HCEC 1CT (cell line): Measurements from ENCODE around the gene IMPDH2.

Experiments
- DNase-seq: peaks from one replicate; pipeline ENCODE4 v3.0.0-alpha.2; 2017

IMPDH2 gene

DNA sequence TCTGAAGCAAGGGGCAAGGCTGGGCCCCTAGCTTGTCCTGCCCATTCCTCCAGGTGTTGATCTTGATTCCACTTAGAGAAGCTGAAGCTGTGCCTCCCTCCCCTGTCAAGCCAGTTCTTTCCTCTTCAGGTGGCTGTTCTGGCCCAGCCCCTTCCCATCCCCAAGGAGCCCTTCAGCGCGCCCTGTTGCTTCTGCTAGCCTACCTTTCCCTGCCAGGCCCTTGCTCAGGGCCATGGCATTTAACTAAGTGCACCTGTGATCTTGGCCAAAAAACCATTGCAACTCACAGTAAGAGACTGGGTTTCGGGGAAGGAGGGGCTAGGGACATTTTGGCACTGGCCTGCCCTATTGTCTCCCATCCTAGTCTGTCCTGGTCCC, 23.9 kb downstream of the IMPDH2 start:
- no peak for DNase-seq

GRCh38 chr3:49004352-49005302, 24.6 kb downstream of the IMPDH2 start:
- no peak for DNase-seq

DNA sequence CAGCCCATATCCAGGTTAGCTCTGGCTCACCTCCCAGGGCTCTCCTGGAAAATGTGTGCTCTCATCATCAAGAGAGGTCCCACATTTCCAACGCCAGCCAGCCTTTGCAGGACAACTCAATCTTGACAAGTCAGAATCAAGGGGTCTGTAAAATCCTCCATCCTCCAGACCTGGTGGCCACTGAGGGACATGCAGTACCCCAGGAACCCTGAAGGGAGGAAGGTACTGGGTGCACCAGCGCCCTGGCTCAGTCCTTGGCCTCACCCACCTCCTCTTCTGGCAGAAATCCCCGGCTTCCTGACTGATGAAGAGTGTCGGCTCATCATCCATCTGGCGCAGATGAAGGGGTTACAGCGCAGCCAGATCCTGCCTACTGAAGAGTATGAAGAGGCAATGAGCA, 28.0 kb downstream of the IMPDH2 start:
- DNase-seq: no peak

DNA sequence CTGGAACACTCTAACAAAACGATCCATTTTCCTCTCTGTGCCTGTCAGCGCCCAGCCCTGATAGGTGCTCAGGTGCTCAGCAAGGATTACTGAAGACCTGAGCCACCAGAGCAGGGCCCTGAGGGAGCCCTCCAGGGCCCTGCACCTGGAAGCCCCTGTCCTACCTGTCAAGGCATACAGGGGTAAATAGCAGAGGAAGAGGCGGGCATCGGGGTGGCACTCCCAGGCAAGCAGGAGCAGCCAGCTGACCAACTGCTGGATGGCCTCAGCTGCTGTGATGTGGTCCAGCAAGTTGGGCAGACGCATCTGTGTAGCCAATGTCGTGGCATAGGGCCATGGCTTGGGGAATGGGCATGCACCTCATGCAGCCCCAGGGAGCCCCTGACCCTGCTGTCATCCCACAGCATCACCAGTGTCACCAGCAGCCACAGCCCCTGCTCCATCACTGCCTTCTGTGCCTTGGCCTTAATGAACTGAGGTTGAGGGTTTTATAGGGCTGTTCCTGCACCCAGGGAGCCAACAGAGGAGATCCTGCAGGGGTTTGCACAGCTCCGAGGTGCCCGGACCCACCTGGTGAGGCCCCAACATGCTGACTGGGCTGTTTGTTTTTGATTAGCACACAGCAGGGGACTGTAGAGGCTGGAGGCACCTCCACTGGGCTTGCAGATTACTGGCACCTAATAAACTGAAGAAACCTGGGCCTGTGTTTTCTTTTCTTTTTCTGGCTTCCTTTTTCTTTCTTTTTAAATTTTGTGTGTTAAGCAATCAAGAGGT, 29.9 kb downstream of the IMPDH2 start:
- no peak for DNase-seq

DNA sequence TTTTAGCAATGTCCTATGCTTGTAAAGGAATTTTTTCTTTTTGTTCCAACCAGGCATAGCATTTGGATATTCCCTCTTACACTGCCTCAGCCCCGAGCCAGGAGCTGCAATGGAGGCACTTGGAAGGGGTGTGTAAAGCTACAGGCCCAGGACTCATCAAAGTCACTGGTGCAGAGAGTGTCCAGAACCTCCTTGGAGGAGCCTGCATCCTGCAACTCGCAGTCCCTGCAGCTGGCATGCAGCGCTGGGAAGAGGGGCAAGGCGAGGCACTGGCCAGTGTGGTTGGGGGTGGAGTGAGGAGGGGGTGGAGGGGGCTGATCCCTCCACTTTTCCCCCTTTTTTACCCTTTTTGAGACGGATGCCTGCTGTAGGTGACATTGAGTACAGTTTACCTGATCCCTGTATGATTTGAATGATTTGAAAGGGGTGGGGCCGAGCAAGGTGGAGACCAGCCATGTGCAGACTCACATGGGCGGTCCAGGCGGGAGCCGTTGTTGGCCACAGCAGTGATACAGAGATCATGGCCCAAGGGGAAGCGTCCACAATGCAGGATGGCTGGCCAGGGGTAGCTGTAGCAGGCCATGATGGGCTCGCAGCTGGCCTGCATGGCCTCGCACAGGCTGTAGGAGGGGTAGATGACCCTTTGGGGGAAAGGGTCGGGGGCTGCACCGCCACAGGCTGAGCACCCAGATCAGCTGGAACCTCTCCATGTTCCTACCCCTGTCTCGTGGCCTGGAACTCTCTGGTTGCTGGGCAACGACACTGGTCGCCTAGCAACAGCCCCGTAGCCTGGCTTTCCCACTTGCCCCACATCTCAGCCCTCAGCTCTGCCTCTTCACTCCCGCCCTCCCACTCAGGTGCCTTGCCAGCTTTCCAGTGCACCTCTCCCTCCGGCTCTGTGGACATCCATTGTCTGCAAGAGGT, 31.2 kb downstream of the IMPDH2 start:
- no peak for DNase-seq

DNA sequence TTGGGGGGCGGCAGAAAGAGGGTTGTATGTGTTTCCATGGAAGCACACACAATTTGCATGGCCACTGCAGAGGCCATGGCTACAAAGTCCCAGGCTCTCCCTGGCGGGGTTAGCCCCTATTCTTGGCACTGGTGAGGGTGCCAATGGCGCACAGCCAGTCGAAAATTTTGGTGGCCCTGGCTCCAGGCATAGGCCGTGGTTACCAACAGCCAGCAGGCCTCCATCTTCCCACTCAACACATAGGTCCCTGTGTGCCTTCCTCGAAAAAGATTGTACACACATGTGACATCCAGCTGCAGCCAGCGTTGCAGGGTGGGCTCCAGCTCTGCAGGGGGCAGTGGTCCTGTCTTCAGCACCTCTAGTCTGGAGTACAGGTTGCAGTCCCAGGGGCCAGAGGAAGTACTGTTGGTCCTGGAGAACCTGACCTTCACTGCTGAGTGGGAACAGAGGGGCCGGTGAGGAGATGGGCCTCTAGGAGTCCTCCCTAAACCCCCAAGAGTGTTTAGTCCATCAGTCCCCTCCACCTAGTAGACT, 32.0 kb downstream of the IMPDH2 start:
- DNase-seq: no peak

- no peak for DNase-seq
These were observed 32.6 kb downstream of the IMPDH2 start for GRCh38 chr3:48996640-48997039.

- DNase-seq: no peak
These were observed 35.4 kb downstream of the IMPDH2 start for GRCh38 chr3:48993834-48994233.

- DNase-seq: no peak
These were observed 37.2 kb downstream of the IMPDH2 start for GRCh38 chr3:48991851-48992545.

DNA sequence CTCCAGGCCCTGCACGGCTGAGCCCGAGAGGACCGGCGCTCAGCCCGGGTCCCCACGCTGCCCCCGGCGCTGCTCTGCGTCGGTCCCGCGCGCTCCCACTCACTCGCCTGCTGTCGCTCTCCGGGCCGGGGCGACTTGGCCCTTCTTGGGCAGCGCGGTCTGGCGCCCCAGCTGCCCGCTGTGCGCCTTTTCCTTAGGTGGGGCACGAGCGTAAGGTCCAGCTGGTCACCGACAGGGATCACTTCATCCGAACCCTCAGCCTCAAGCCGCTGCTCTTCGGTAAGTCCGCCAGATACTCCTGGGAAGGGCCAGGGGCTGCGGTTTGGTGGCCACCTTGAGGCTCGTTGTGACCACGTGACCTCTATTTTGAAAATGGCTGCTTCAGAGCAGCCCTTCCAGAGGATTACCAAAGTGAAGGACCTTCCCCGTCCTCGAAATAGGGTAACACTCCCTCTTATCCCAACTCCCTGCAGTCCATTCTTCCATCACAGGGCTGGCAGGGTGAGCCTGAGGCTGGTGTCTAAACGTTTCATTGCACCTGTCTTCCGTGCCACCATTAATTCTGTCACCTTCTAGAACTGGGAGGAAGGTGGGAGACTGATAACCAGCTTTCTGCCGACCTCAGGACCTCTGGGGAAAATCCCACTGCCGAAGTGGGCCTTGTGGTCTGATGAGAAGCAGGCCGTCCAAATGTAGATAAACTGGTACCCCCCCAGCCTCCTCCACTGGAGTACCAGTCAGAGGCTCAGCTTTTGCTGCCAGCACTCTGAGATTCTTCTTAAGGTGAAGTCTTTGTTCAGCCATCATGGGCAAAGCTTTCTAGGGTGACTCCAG, 38.3 kb downstream of the IMPDH2 start:
- no peak for DNase-seq

GRCh38 chr3:48989796-48990635, 39.2 kb downstream of the IMPDH2 start, which contains the start of gene P4HTM:
Gene P4HTM (plus strand): TSS chr3:48990241. CDS start chr3:48990257, 16 bp downstream.
- DNase-seq: peak; percentile 94

GRCh38 chr3:48989126-48989795, 39.9 kb downstream of the IMPDH2 start:
- no peak for DNase-seq

DNA sequence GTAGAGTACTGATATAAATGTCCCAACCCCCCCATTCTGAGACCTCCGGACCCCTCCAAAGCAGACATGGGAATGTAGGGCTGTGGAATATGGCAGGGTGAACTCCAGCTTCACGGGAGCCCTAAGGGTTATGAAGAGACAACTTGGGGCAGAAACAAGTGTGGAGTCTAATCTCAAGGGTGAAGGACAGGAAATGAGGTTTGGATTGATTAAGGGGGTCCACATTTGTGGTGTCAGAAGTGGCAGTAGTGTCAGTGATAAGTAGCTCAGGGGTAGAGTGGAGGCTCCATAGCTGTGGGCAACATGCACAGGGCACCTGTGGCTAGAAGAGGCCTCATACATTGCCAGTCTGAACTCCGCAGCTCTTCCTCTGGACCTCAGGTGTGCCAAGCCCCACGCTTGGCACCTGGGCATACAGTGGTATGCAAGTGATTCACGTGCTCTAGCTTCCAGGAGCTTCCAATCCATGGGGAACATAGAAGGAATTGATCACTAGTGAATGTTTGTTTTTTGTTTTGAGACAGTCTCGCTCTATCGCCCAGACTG, 43.3 kb downstream of the IMPDH2 start:
- DNase-seq: no peak

- DNase-seq: no peak
These were observed 44.5 kb downstream of the IMPDH2 start for GRCh38 chr3:48984663-48985062.

GRCh38 chr3:48983096-48983495, 46.1 kb downstream of the IMPDH2 start:
- no peak for DNase-seq

DNA sequence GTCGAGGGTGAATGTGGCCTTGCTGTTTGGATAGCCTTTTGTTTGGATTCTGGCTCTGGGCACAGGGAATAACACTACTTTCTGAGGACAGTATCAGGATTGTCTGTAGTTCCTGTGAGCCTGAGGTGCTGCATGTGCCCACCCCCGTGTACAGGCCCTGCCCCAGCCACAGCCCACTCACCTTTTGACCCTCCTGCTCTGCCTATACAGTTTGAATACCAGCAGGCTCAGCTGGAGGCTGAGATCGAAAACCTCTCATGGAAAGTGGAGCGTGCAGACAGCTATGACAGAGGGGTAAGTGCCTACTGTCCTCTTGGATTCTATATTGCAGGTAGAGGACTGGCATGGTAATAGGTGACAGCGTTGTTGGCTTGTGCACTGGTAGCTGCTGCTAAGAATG, 46.5 kb downstream of the IMPDH2 start:
- no peak for DNase-seq

GRCh38 chr3:48982016-48982415, 47.2 kb downstream of the IMPDH2 start:
- no peak for DNase-seq

DNA sequence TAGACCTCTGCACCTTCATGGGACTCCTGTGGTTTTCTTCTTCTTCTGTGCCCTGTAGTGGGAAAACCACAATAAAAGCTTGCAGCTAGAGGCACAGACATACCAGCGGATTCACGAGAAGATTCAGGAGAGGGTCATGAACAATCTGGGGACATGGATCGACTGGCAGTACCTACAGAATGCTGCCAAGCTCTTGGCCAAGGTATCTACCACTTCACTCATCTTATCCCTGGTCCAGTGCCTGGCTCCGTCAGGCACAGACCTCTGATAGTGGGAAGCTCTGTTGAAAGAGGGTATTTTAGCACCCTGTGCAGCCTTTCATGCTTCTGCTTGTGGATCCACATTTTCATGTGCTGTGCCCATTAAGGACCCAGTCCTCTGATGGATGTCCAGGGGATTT, 48.9 kb downstream of the IMPDH2 start:
- DNase-seq: no peak

DNA sequence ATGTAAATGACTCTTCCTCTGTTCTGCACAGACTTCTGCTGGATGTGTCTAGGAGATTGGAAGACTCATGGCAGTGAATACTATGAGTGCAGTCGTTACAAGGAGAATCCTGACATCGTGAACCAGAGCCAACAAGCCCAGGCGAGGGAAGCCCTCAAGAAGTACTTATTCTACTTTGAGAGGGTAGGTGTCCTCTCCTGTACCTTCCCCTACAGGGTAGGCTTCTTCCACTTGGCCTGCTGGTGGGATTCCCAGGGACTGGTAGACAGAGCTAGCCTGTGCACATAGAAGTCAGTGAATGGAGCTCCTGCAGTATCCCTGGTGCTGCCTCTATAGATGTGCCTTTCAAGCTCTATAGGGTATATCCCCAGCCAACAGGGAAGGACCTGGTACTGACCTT, 49.7 kb downstream of the IMPDH2 start:
- DNase-seq: no peak
